ENCODE data around the gene SIRT3.

DNA sequence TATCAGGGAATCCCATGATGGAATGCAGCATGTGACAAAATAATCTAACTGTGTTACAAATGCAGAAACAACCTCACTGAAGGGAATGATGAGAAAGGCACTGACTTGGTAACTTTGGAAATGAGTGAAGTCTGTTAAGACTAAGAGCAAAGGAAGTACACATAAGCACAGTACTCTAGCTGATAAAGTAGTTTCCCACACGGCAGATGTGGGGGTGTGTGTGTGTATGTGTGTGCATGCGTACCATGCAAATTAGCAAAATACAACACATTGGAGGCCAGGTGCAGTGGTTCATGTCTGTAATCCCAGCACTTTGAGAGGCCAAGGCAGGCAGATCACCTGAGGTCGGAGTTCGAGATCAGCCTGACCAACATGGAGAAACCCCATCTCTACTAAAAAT, 25.5 kb upstream of the SIRT3 start:
- no peak for TF ChIP-seq POLR2A (IDR thresholded peaks at IDR 0.05)
- TF ChIP-seq, protein P1, sequence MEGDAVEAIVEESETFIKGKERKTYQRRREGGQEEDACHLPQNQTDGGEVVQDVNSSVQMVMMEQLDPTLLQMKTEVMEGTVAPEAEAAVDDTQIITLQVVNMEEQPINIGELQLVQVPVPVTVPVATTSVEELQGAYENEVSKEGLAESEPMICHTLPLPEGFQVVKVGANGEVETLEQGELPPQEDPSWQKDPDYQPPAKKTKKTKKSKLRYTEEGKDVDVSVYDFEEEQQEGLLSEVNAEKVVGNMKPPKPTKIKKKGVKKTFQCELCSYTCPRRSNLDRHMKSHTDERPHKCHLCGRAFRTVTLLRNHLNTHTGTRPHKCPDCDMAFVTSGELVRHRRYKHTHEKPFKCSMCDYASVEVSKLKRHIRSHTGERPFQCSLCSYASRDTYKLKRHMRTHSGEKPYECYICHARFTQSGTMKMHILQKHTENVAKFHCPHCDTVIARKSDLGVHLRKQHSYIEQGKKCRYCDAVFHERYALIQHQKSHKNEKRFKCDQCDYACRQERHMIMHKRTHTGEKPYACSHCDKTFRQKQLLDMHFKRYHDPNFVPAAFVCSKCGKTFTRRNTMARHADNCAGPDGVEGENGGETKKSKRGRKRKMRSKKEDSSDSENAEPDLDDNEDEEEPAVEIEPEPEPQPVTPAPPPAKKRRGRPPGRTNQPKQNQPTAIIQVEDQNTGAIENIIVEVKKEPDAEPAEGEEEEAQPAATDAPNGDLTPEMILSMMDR (IDR thresholded peaks at IDR 0.05), result no peak
